ENCODE data around the gene MBD6.

MBD6 gene

GRCh38 chr12:57522011-57522886, at the start of gene MBD6:
Gene MBD6, plus strand, starts transcription at chr12:57522824. Its CDS starts 1,480 bp downstream, at chr12:57524304.
- peak; percentile 84 for DNase-seq (ENCODE audit: low read depth)

DNA sequence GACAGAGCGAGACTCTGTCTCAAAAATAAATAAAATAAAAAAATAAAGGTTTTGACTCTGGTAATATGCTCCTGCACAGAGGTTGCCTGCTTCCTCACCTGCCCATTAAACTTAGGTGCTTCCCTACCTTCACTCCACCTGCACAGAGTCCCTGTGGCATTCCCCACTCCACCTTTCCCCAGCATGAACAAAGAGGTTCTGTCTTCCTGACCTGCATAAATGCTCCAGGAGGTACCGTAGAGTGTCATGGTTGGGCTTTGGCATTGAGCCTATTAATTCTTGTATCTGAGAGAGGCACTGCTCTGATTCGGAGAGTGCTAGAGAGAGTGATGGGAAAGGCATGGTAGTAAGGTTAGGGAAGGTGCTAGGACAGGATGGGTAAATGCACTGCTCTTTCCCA, 49.2 kb upstream of the MBD6 start:
- DNase-seq (ENCODE audit: low read depth) = no peak

DNA sequence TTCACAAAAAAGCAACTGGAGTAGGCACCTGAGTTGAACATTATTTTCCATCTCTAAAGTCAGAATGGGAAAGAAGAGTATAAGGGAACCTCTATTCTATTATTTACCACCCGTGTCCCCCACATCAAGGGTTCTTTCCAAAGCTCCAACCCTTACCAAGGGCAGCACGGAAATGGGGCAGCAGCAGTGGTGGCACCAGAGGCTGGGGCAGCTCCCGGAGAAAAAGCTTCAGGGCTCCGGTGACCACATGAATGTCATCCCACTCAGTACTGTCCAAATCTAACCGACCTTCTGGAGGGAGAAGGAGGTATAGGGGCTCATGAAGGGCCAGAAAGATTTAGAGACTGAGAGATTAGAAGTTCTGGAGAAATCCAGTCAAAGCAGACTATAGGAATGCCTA, 48.7 kb upstream of the MBD6 start:
- no peak for DNase-seq (ENCODE audit: low read depth)

- DNase-seq (ENCODE audit: low read depth) = no peak
These were observed 48.2 kb upstream of the MBD6 start for GRCh38 chr12:57474430-57474829.

GRCh38 chr12:57474862-57475261, 47.8 kb upstream of the MBD6 start:
- no peak for DNase-seq (ENCODE audit: low read depth)

GRCh38 chr12:57475271-57476161, 47.1 kb upstream of the MBD6 start:
- DNase-seq (ENCODE audit: low read depth) = no peak

DNA sequence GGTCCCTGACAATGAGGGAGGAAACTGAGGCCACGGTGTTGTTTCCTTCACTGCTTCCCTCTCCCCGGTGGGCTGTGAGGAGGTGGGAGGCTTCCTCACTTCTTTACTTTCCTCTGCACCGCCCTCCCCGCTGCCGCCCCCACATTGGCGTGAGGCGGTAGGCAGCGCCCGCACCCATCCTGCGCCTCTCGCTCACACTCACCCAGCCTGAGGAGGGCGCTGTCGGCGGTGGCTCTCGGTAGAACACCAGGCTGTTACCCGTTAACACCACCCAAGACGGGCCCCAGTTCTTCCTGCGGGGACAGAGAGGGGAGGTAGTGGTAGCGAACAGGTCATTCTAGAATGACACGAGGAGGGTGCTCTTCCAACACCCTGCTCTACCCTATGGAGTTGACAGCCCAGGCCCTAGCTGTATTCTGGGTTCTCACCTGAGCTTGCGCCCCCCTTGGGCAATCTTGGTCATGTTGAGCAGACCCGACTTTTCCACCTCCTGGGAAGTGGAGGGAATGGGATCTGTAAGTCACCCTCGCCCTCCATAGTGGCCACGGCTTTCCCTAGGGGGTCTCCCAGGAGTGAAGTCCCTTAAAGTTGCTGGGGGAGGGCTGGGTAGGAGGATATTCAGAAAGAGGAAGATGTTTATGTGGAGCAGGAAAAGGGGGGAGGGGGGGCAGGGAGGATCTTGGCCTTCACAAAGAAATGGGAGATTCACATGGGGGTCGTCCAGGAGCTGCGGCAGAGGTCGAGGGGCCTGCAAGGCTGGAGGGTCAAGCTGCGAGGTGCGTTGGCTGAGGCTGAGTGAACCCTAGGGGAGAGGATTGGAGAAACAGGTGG, 46.2 kb upstream of the MBD6 start:
- DNase-seq (ENCODE audit: low read depth) = no peak

GRCh38 chr12:57476993-57477709, 45.5 kb upstream of the MBD6 start:
- no peak for DNase-seq (ENCODE audit: low read depth)

DNA sequence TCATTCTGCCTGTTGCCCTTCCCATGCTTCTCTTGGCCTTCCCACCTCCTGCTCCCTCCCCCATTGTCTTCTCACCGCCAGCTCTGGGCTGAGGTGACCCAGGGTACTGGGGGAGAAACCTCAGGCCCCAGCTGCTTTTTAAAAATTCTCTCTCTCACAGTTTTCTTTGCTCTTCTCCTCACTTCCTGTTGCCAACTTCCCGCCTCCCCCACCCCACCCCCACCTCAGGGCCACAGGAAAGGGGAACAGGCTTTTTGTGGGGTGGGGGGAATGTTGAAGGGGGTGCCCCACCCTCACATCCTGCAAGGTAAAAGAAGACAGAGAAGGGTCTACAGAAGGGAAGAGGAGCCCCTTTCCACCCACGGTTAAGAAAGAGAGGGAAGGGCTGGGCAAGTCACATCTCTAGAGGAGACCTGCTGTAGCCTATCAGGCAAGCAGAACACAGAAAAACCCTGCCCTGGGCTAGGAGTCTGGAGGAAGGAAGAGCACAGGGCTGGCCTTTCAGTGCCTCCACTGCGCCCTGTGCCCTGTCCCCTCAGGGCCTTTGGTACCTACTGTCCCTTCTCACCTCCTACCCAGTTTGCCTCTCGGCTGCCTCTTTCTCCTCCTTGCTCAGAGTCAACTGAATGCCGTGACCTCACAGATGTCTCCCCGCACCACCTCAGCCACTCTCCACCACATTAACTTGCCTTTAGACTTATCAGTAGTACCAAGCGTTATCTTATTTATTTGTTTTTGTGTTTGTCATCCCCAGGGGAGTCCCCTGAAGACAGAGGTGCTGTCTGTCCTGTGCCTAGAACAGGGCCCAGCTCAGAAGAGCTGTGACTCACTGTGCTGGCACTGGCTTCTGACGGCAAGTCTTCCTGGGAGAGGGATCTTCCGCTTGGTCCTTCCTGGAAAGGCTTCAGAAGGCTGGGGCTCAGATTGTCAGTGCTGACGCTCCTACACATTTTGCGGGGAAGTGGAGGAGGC, 44.6 kb upstream of the MBD6 start:
- DNase-seq (ENCODE audit: low read depth) = no peak

GRCh38 chr12:57479043-57479375, 43.6 kb upstream of the MBD6 start:
- no peak for DNase-seq (ENCODE audit: low read depth)

GRCh38 chr12:57479376-57480115, 43.1 kb upstream of the MBD6 start, which contains the start of gene ARHGAP9:
Gene ARHGAP9, minus strand, starts transcription at chr12:57479866. Its CDS starts 460 bp downstream, at chr12:57479406.
- no peak for DNase-seq (ENCODE audit: low read depth)

- DNase-seq (ENCODE audit: low read depth) = no peak
These were observed 41.0 kb upstream of the MBD6 start for GRCh38 chr12:57481671-57482070.

DNA sequence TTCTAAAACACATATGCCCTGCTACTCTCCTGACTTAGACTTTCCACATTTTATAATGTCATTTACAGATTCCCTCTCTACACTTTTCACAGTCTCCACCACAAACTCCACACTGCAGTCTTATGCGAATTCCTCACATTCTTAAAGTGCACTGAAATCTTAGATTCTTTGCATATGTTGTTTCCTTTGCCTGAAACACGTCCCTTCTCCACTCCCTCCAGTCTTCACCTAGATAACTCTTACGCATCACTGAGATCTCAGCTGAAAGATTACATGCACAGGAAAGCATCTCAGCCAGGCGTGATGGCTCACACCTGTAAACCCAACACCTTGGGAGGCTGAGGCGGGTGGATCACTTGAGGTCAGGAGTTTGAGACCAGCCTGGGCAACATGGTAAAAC, 39.2 kb upstream of the MBD6 start:
- DNase-seq (ENCODE audit: low read depth) = no peak

GRCh38 chr12:57485695-57486094, 36.9 kb upstream of the MBD6 start:
- DNase-seq (ENCODE audit: low read depth) = no peak

GRCh38 chr12:57487055-57487596, 35.5 kb upstream of the MBD6 start:
- no peak for DNase-seq (ENCODE audit: low read depth)

DNA sequence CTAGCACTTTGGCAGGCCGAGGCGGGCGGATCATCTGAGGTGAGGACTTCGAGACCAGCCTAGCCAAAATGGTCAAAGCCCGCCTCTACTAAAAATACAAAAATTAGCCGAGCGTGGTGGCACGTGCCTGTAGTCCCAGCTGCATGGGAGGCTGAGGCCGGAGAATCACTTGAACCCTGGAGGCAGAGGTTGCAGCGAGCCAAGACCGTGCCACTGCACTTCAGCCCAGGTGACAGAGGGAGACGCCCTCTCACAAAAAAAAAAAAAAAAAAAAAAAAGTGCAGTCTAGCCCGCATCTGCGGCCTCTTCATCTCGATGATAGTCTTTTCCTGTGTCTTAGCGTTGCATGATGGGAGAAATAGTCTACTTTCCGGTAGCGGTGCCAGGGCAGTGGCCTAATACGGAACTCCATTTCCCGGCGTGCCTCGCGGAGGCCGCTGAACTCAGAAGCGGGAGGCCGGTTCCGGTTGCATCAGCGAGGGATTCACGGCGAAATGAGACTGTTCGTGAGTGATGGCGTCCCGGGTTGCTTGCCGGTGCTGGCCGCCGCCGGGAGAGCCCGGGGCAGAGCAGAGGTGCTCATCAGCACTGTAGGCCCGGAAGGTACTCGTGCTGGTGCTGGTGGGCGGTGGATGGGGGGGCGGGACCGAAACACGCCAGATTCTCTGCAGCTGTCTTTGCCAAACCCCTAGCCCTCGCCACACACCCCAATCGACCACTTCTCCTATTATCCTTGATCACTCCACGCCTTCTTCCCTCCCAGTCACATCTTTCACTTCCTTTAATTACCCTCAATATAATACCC, 34.8 kb upstream of the MBD6 start, which contains the start of gene MARS1:
Gene MARS1 (plus strand): TSS at position 472 of the 805 bp plus-strand sequence. CDS start 23 bp downstream, at position 495.
- peak; percentile 89 for DNase-seq (ENCODE audit: low read depth)

DNA sequence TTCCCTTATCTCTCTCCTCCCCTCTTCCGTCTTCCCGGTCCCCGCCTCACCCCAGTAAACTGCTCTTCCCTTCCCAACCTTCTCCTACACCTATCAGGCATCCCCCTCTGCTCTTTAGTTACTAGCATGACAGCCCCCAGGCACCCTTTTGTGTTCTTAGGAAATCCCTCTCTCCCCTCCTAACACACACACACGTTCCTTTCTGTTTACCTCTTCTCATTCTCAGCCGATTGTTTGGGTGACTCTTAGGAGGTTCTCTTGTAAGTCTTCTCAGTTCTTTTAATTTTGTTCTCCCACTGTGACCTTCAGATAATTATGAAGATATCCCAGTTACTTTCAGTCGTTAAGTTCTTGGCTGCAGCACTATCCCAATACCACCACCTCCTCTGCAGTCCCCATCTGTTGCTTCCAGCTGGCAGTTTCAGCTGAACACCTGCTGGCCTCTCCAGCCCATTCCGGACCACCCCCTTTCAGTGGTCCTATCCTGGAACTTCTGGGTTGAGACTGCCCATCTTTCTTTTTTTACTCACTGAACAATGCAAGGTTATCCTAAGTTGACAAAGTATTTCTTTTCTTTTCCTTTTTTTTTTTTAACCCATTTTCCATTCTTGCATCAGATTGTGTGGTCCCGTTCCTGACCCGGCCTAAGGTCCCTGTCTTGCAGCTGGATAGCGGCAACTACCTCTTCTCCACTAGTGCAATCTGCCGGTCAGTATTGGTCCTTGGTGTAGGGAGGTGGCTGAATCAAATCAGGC, 34.0 kb upstream of the MBD6 start:
- no peak for DNase-seq (ENCODE audit: low read depth)

Measured in HS-27A (cell line).